ENCODE results near the gene FITM1.

GRCh38 chr14:24171422-24172260 is 41.2 kb downstream of the FITM1 start, which contains the start of gene REC8:
- TF ChIP-seq, protein P1, sequence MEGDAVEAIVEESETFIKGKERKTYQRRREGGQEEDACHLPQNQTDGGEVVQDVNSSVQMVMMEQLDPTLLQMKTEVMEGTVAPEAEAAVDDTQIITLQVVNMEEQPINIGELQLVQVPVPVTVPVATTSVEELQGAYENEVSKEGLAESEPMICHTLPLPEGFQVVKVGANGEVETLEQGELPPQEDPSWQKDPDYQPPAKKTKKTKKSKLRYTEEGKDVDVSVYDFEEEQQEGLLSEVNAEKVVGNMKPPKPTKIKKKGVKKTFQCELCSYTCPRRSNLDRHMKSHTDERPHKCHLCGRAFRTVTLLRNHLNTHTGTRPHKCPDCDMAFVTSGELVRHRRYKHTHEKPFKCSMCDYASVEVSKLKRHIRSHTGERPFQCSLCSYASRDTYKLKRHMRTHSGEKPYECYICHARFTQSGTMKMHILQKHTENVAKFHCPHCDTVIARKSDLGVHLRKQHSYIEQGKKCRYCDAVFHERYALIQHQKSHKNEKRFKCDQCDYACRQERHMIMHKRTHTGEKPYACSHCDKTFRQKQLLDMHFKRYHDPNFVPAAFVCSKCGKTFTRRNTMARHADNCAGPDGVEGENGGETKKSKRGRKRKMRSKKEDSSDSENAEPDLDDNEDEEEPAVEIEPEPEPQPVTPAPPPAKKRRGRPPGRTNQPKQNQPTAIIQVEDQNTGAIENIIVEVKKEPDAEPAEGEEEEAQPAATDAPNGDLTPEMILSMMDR (IDR thresholded peaks at IDR 0.05): no peak
- TF ChIP-seq REST (IDR thresholded peaks at IDR 0.05; ENCODE audit: insufficient read depth in 1 of 2, low read depth in 2 of 2, low read length in 1 of 2) (no peak), TCF7L2 (IDR thresholded peaks at IDR 0.05; ENCODE audit: low read depth, low read length) (no peak), POLR2AphosphoS5 (IDR thresholded peaks at IDR 0.05; ENCODE audit: low read depth, low read length) (no peak), SIN3A (IDR thresholded peaks at IDR 0.05; ENCODE audit: borderline replicate concordance, insufficient read depth, low read depth, low read length) (no peak)

Measured in Panc1 (cell line).